Glutamatergic neuron (in vitro differentiated cells): Measurements from ENCODE around the gene TBC1D22A. TPM values are rescaled to one million over a fixed set of nuclear protein-coding genes. Genes with fewer than 3 reads are reported as not detected.

Source experiments
- DNase-seq: peaks from one replicate; pipeline ENCODE4 v3.0.0; 2022
- H3K27ac Mint-ChIP-seq: one replicate; pipeline ENCODE4 v1.8.0; 2020; ENCODE audit warnings: mild to moderate bottlenecking, mixed read lengths, inconsistent platforms; ENCODE audit not compliant: unreplicated experiment
- H3K27me3 Mint-ChIP-seq: one replicate; pipeline ENCODE4 v1.8.0; 2020; ENCODE audit warnings: mild to moderate bottlenecking, moderate library complexity, mixed read lengths, inconsistent platforms; ENCODE audit not compliant: unreplicated experiment
- H3K36me3 Mint-ChIP-seq: one replicate; pipeline ENCODE4 v1.8.0; 2020; ENCODE audit warnings: mild to moderate bottlenecking, mixed read lengths, inconsistent platforms; ENCODE audit not compliant: unreplicated experiment
- H3K4me1 Mint-ChIP-seq: one replicate; pipeline ENCODE4 v1.8.0; 2020; ENCODE audit warnings: mild to moderate bottlenecking, low read depth, mixed read lengths, inconsistent platforms; ENCODE audit not compliant: unreplicated experiment
- H3K4me3 Mint-ChIP-seq: one replicate; pipeline ENCODE4 v1.8.0; 2020; ENCODE audit warnings: mild to moderate bottlenecking, mixed read lengths, inconsistent platforms; ENCODE audit not compliant: unreplicated experiment
- H3K9me3 Mint-ChIP-seq: one replicate; pipeline ENCODE4 v1.8.0; 2020; ENCODE audit warnings: mild to moderate bottlenecking, moderate library complexity, mixed read lengths, inconsistent platforms; ENCODE audit not compliant: unreplicated experiment
- total RNA-seq: library from RNA; stranded (reverse); fragmentation: NEBNext Ultra II Directional; extraction: Animal tissue kit (Norgen Biotek cat#: 25700); gene quantifications from one replicate; pipeline ENCODE4 v1.2.1, GENCODE V29; 2021; ENCODE audit not compliant: unreplicated experiment
- TF ChIP-seq, protein P1 (sequence below): fragments of 200-600 bp; sonication (generic); IDR thresholded peaks from one replicate; pipeline ENCODE4 v1.5.0; 2021; ENCODE audit not compliant: partially characterized antibody, unreplicated experiment

Gene TBC1D22A
- total RNA-seq, 1 donor from 2014 or later = 23.0 TPM

GRCh38 chr22:47159592-47159991 lies 397.1 kb downstream of the TBC1D22A start:
- no peak overlapping the region for H3K4me3 Mint-ChIP-seq

GRCh38 chr22:47160141-47160541 lies 397.7 kb downstream of the TBC1D22A start:
- Mint-ChIP-seq H3K27me3 (peaks cover 6% of the 10 kb centered on the region), H3K36me3 (no peaks in the 10 kb centered on the region), H3K27ac (no peak overlapping the region), H3K4me3 (no peak overlapping the region), H3K4me1 (no peaks in the 10 kb centered on the region), H3K9me3 (peaks cover 4% of the 10 kb centered on the region)
- TF ChIP-seq, protein P1, sequence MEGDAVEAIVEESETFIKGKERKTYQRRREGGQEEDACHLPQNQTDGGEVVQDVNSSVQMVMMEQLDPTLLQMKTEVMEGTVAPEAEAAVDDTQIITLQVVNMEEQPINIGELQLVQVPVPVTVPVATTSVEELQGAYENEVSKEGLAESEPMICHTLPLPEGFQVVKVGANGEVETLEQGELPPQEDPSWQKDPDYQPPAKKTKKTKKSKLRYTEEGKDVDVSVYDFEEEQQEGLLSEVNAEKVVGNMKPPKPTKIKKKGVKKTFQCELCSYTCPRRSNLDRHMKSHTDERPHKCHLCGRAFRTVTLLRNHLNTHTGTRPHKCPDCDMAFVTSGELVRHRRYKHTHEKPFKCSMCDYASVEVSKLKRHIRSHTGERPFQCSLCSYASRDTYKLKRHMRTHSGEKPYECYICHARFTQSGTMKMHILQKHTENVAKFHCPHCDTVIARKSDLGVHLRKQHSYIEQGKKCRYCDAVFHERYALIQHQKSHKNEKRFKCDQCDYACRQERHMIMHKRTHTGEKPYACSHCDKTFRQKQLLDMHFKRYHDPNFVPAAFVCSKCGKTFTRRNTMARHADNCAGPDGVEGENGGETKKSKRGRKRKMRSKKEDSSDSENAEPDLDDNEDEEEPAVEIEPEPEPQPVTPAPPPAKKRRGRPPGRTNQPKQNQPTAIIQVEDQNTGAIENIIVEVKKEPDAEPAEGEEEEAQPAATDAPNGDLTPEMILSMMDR = no peak
- DNase-seq = peak; percentile 11

More at GRCh38 chr22:47159592-47159991, 397.1 kb downstream of the TBC1D22A start:
- TF ChIP-seq, protein P1 = no peak
- DNase-seq = no peak
- Mint-ChIP-seq H3K27me3 (peaks cover 3% of the 10 kb centered on the region), H3K27ac (no peak overlapping the region), H3K9me3 (peaks cover 4% of the 10 kb centered on the region), H3K4me1 (no peaks in the 10 kb centered on the region), H3K36me3 (no peaks in the 10 kb centered on the region)

GRCh38 chr22:47160781-47161520 lies 398.5 kb downstream of the TBC1D22A start:
- Mint-ChIP-seq H3K36me3 (no peaks in the 10 kb centered on the region), H3K27ac (no peak overlapping the region), H3K9me3 (peaks cover 4% of the 10 kb centered on the region), H3K27me3 (peaks cover 6% of the 10 kb centered on the region), H3K4me3 (no peak overlapping the region), H3K4me1 (no peaks in the 10 kb centered on the region)
- no peak for DNase-seq
- TF ChIP-seq, protein P1 = no peak

- no peaks in the 10 kb centered on the region for H3K36me3 Mint-ChIP-seq
- no peak overlapping the region for H3K27ac Mint-ChIP-seq
- peaks cover 9% of the 10 kb centered on the region for H3K9me3 Mint-ChIP-seq
- peak; percentile 17 for DNase-seq
- TF ChIP-seq, protein P1 = no peak
- H3K4me1 Mint-ChIP-seq = no peaks in the 10 kb centered on the region
- H3K27me3 Mint-ChIP-seq = peaks cover 4% of the 10 kb centered on the region
- H3K4me3 Mint-ChIP-seq = no peak overlapping the region
These were observed 399.2 kb downstream of the TBC1D22A start for GRCh38 chr22:47161631-47162030.

DNA sequence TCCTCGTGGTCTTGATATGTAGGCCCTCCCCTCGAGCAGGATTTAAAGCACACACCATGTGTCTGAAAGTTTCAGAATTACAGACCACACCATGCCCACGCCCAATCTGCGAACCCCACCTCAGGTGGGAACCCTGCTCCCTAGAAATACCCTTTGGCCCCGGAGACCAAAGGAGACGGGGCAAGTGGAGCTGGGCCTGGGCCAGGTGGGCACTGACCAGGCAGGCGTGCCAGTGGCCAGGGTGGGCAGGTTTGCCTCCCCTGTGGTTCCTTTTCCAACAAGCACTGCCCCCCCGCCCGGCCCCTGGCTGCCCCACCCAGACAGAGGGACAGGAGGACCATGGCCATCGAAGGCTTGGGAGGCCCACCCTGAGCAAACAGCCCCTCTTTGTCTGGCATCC lies 400.4 kb downstream of the TBC1D22A start:
- no peak for DNase-seq
- Mint-ChIP-seq H3K4me3 (no peak overlapping the region), H3K4me1 (no peaks in the 10 kb centered on the region), H3K27ac (no peak overlapping the region), H3K27me3 (peaks cover 8% of the 10 kb centered on the region), H3K9me3 (peaks cover 13% of the 10 kb centered on the region), H3K36me3 (peaks cover 10% of the 10 kb centered on the region)
- TF ChIP-seq, protein P1 = no peak
